GM18505 (cell line): ENCODE results near the gene UBR1.
"Not testable (repeated sequence)": the region's sequence is repeated elsewhere in the genome, so short reads cannot be mapped to it uniquely, and the experiment has no call there.

ENCODE experiments used
- ATAC-seq: cut with Tn5 transposase; IDR thresholded peaks from one replicate; pipeline ENCODE4 v1.9.1; 2021; ENCODE audit not compliant: unreplicated experiment
- POLR2A ChIP-seq: IDR thresholded peaks from 4 replicates; pipeline ENCODE4 v1.6.1; 2011; ENCODE audit warnings: borderline replicate concordance; ENCODE audit not compliant: insufficient read depth, insufficient read length; ENCODE audit errors: extremely low read depth

The UBR1 gene

GRCh38 chr15:43056696-43057095, 49.1 kb downstream of the UBR1 start:
- ATAC-seq: no peak
- TF ChIP-seq POLR2A: no peak

GRCh38 chr15:43052860-43053259, 53.0 kb downstream of the UBR1 start:
- TF ChIP-seq POLR2A: no peak
- ATAC-seq: no peak

GRCh38 chr15:43048935-43049334, 56.9 kb downstream of the UBR1 start:
- no peak for TF ChIP-seq POLR2A
- no peak for ATAC-seq

GRCh38 chr15:43046484-43046883, 59.4 kb downstream of the UBR1 start:
- ATAC-seq: no peak
- no peak for TF ChIP-seq POLR2A

- no peak for TF ChIP-seq POLR2A
- ATAC-seq: no peak
Observed at GRCh38 chr15:43042885-43043284, 63.0 kb downstream of the UBR1 start.

- ATAC-seq: not testable (repeated sequence)
Observed at GRCh38 chr15:43041085-43041484, 64.8 kb downstream of the UBR1 start.

GRCh38 chr15:43035240-43035639, 70.6 kb downstream of the UBR1 start:
- not testable (repeated sequence) for ATAC-seq

- TF ChIP-seq POLR2A: no peak
- no peak for ATAC-seq
Observed at GRCh38 chr15:43029476-43029875, 76.4 kb downstream of the UBR1 start.

- ATAC-seq: no peak
- TF ChIP-seq POLR2A: no peak
Observed at GRCh38 chr15:43025150-43025549, 80.7 kb downstream of the UBR1 start.

GRCh38 chr15:43014671-43015070, 91.2 kb downstream of the UBR1 start:
- ATAC-seq: not testable (repeated sequence)

GRCh38 chr15:43009206-43009605, 96.6 kb downstream of the UBR1 start:
- no peak for ATAC-seq
- no peak for TF ChIP-seq POLR2A

- no peak for ATAC-seq
- no peak for TF ChIP-seq POLR2A
Observed at GRCh38 chr15:43008150-43008549, 97.7 kb downstream of the UBR1 start.

- ATAC-seq: no peak
Observed at GRCh38 chr15:43007551-43007950, 98.3 kb downstream of the UBR1 start.

GRCh38 chr15:43006991-43007390, 98.8 kb downstream of the UBR1 start:
- ATAC-seq: no peak
- TF ChIP-seq POLR2A: no peak

More at GRCh38 chr15:43007551-43007950, 98.3 kb downstream of the UBR1 start:
- TF ChIP-seq POLR2A: no peak

GRCh38 chr15:43004886-43005595, 100.8 kb downstream of the UBR1 start:
- ATAC-seq: not testable (repeated sequence)
